HFFc6 (cell line): ENCODE data around the gene DAP3. TPM values are rescaled to one million over a fixed set of nuclear protein-coding genes. Genes with fewer than 3 reads are reported as not detected.
A peak's percentile ranks its signal among the peaks of the same experiment; 100 is the strongest.
"Not testable (repeated sequence)": the region's sequence is repeated elsewhere in the genome, so short reads cannot be mapped to it uniquely, and the experiment has no call there.

Experiments
- DNase-seq: peaks from one replicate; pipeline ENCODE4 v3.0.0-alpha.2; 2018
- H3K27ac Mint-ChIP-seq: 2 replicates; pipeline ENCODE4 v1.8.0; 2020; ENCODE audit warnings: mild to moderate bottlenecking, mixed read lengths
- H3K27me3 Mint-ChIP-seq: 2 replicates; pipeline ENCODE4 v1.8.0; 2021; ENCODE audit warnings: mild to moderate bottlenecking, moderate library complexity, mixed read lengths; ENCODE audit not compliant: insufficient read depth
- H3K36me3 Mint-ChIP-seq: 2 replicates; pipeline ENCODE4 v1.8.0; 2021; ENCODE audit warnings: low read depth, mixed read lengths
- H3K4me1 Mint-ChIP-seq: 2 replicates; pipeline ENCODE4 v1.8.0; 2020; ENCODE audit warnings: low read depth, mixed read lengths
- H3K4me3 Mint-ChIP-seq: 2 replicates; pipeline ENCODE4 v1.8.0; 2020; ENCODE audit warnings: mild to moderate bottlenecking, moderate library complexity, mixed read lengths
- H3K9me3 Mint-ChIP-seq: 2 replicates; pipeline ENCODE4 v1.8.0; 2020; ENCODE audit warnings: mild to moderate bottlenecking, mixed read lengths
- total RNA-seq, 6 experiments: library from RNA; stranded (reverse); fragmentation: NEBNext Ultra II Directional; extraction: Animal tissue kit (Norgen Biotek cat#: 25700); gene quantifications; 2 replicates in 1 of 6; 3 replicates in 5 of 6; pipeline ENCODE4 v1.2.3, GENCODE V29; 2021
- TF ChIP-seq, protein P1 (sequence below): fragments of 200-600 bp; sonication (generic); IDR thresholded peaks from 2 replicates; pipeline ENCODE4 v1.5.0; 2021; ENCODE audit warnings: antibody characterized with exemption, mild to moderate bottlenecking

The DAP3 gene
- total RNA-seq, 6 experiments from 2014 or later: 100 to 110 (median 104) TPM

DNA sequence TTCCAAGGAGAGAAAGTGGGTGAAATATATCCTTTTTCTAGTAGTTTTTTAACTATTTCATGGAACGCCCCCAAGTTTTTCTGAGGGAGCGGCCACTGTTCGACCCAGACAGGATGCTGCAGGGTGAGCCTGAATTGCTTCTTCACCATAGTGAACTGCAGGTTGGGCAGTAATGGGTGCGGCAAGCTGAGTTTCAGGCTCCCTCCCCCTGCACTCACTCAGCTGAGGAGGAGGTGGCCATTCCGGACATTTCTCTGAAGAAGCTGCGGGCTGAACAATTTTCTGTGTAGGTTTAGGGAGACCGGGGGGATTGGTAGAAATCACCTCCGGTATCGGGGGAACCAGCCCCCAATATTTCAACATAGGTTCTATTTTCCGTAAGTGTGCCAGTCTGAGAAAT, 8.2 kb downstream of the DAP3 start:
- no peak overlapping the region; the same call in 1 of the 2 replicates for H3K27ac Mint-ChIP-seq
- DNase-seq: no peak
- TF ChIP-seq, protein P1, sequence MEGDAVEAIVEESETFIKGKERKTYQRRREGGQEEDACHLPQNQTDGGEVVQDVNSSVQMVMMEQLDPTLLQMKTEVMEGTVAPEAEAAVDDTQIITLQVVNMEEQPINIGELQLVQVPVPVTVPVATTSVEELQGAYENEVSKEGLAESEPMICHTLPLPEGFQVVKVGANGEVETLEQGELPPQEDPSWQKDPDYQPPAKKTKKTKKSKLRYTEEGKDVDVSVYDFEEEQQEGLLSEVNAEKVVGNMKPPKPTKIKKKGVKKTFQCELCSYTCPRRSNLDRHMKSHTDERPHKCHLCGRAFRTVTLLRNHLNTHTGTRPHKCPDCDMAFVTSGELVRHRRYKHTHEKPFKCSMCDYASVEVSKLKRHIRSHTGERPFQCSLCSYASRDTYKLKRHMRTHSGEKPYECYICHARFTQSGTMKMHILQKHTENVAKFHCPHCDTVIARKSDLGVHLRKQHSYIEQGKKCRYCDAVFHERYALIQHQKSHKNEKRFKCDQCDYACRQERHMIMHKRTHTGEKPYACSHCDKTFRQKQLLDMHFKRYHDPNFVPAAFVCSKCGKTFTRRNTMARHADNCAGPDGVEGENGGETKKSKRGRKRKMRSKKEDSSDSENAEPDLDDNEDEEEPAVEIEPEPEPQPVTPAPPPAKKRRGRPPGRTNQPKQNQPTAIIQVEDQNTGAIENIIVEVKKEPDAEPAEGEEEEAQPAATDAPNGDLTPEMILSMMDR: no peak
- H3K9me3 Mint-ChIP-seq: peaks cover 6% of the 10 kb centered on the region; the same call in 1 of the 2 replicates
- peaks cover 44% of the 10 kb centered on the region for H3K4me1 Mint-ChIP-seq
- H3K27me3 Mint-ChIP-seq: no peaks in the 10 kb centered on the region
- peaks cover 41% of the 10 kb centered on the region for H3K36me3 Mint-ChIP-seq
- H3K4me3 Mint-ChIP-seq: no peak overlapping the region

DNA sequence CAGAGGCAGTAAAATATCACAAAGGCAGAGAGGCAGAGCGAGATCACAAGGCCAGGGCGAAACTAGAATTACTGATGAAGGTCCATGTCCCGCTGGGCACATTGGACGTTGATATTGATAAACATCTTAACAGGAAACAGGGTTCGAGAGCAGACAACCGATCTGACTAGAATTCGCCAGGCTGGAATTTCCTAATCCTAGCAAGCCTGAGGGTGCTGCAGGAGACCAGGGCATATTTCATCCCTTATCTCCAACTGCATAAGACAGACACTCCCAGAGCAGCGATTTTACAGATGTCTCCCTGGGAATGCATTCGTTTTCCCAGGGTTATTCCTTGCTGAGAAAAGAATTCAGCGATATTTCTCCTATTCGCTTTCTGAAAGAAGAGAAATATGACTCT, 8.7 kb downstream of the DAP3 start:
- peaks cover 41% of the 10 kb centered on the region for H3K4me1 Mint-ChIP-seq
- H3K36me3 Mint-ChIP-seq: peaks cover 35% of the 10 kb centered on the region
- H3K9me3 Mint-ChIP-seq, H3K4me3 Mint-ChIP-seq, H3K27ac Mint-ChIP-seq, DNase-seq, H3K27me3 Mint-ChIP-seq: not testable (repeated sequence)

DNA sequence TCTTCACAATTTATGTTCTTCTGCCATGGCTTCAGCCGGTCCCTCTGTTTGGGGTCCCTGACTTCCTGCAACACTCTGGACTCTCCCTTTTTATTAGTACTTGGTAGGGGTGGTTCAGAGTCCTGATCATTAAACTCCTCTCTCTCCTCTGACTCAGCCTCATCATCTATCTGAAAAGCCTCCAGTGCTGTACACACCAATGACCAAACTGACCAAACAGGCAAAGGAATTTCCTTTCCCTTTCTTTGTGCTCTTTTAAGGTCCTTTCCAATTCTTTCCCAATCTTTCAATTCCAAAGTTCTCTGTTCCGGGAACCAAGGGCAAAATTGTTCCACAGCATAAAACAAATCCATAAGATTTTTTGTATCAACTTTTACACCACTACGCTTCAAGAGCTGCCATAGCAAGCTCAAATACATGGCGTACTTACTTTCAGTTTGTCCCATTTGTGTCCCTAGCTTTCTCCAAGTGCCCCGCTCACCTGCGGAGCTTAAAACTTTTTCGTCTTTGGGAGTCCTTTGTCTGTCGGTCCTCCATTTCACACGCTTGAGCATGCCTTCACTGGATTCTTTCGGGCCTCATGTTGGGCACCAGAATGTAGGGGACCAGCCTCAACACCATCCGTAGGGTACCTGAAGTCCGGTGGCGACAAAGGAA, 9.6 kb downstream of the DAP3 start:
- Mint-ChIP-seq H3K9me3 (peaks cover 6% of the 10 kb centered on the region; the same call in 1 of the 2 replicates), H3K4me1 (peaks cover 39% of the 10 kb centered on the region), H3K27me3 (no peaks in the 10 kb centered on the region), H3K36me3 (peaks cover 26% of the 10 kb centered on the region), H3K27ac (peak overlapping the region; percentile 35; the same call in 1 of the 2 replicates), H3K4me3 (peak overlapping the region; percentile 13; the same call in 1 of the 2 replicates)
- TF ChIP-seq, protein P1: no peak
- peak; percentile 63 for DNase-seq

DNA sequence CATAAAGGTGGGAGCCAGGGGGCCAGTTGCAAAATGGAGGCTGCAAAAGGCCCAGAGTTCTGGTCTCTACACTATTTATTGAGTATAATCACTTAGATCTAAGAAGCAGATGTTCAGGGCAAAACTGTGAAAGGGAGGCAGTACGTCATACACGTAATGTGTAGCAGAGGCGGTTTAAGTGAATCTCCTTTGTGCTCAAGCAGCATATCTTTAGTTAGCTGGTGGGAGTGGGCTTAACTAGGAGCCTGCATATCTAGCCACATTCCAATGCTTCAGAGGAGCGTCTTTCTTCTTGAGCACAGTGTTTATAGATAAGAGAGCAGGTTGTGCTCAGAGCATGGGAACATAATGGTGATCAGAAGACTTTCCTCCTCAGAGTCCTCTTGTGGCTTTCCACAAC, 10.2 kb downstream of the DAP3 start:
- H3K4me1 Mint-ChIP-seq: peaks cover 40% of the 10 kb centered on the region
- not testable (repeated sequence) for H3K27ac Mint-ChIP-seq

DNA sequence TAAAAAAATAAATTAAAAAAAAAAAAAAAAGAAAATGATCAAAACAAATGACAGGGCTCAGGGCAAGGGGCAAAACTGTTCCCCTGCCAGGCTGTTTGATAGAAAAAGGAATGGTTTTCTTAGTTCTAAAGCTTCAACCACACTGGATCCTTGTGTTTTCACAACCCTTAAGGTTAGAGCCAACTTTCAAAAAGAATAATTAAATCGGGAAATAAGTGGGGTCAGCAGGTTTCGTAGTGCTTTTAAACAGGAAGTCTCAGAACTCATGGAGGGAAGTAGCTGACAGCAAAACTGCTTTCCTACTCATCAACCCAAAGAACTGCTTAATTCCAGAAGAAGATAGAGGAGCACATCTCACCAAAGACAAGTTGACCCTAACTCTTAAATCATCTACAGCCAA, 12.8 kb downstream of the DAP3 start:
- H3K9me3 Mint-ChIP-seq, H3K27ac Mint-ChIP-seq, H3K4me3 Mint-ChIP-seq, H3K27me3 Mint-ChIP-seq, DNase-seq, H3K36me3 Mint-ChIP-seq: not testable (repeated sequence)
- peaks cover 44% of the 10 kb centered on the region for H3K4me1 Mint-ChIP-seq

More for the DNA sequence above, 10.2 kb downstream of the DAP3 start:
- not testable (repeated sequence) for DNase-seq, H3K4me3 Mint-ChIP-seq, H3K9me3 Mint-ChIP-seq, H3K27me3 Mint-ChIP-seq
- peaks cover 22% of the 10 kb centered on the region for H3K36me3 Mint-ChIP-seq

DNA sequence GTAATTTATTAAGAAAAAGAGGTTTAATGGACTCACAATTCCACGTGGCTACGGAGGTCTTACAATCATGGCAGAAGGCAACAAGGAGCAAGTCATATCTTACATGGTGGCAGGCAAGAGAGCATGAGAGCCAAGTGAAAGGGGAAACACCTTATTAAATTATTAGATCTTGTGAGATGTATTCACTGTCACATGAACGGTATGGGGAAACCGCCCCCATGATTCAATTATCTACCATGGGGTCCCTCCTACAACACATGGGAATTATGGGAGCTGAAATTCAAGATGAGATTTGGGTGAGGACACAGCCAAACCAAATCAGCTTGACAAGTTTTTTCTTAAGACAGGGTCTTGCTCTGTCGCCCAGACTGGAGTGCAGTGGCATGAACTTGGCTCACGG, 14.3 kb downstream of the DAP3 start:
- Mint-ChIP-seq H3K27me3 (no peaks in the 10 kb centered on the region), H3K4me3 (no peak overlapping the region), H3K4me1 (peaks cover 32% of the 10 kb centered on the region), H3K9me3 (no peaks in the 10 kb centered on the region), H3K27ac (no peak overlapping the region), H3K36me3 (peaks cover 5% of the 10 kb centered on the region; the same call in 1 of the 2 replicates)
- TF ChIP-seq, protein P1: no peak
- no peak for DNase-seq

DNA sequence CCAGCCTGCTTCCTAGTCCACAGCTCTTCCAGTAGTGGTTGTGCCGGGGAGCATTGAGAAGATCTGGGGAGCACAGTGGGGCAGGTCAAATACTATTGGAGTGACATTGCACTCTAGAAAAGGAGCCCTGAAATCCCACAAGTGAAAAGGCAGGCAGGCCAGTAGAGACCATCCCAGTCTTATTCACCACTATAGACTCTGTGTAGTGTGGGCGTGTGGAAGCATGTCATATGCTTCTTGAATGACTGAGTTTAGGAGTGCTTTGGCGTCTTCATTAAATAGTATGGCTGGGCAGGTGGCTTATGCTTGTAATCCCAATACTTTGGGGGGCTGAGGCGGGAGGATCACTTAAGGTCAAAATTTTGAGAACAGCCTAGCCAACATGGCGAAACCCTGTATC, 15.5 kb downstream of the DAP3 start:
- H3K27me3 Mint-ChIP-seq: not testable (repeated sequence)

More for the DNA sequence above, 15.5 kb downstream of the DAP3 start:
- not testable (repeated sequence) for DNase-seq, H3K4me3 Mint-ChIP-seq, H3K36me3 Mint-ChIP-seq, H3K9me3 Mint-ChIP-seq
- Mint-ChIP-seq H3K27ac (peak overlapping the region; percentile 15; the same call in 1 of the 2 replicates), H3K4me1 (peaks cover 23% of the 10 kb centered on the region)
